H1 (cell line): ENCODE measurements around the gene H2BK1. TPM values are rescaled to one million over a fixed set of nuclear protein-coding genes. Genes with fewer than 3 reads are reported as not detected.

Experiments
- CTCF ChIA-PET: fragments of 300-600 bp; sonication (Branson Sonifier 250); formaldehyde crosslinking; loops from one replicate; lab custom pipeline; 2021; ENCODE audit not compliant: partially characterized antibody; lab: Charles Lee
- POLR2A ChIA-PET: fragments of 300-600 bp; sonication (Branson Sonifier 250); formaldehyde crosslinking; loops from one replicate; lab custom pipeline; 2021; ENCODE audit warnings: inconsistent platforms; ENCODE audit not compliant: partially characterized antibody; lab: Charles Lee
- DNase-seq, 2 experiments: peaks; one replicate each; pipeline versions ENCODE4 v3.0.0 to v3.0.0-alpha.2; 2010 to 2022; ENCODE audit warnings: low spot score in 2 of 2, low read depth in 1 of 2, mixed read lengths in 1 of 2
- FAIRE-seq: peaks from 2 replicates; lab custom pipeline; 2011; peaks lifted over from hg19 to GRCh38; lab: Jason Lieb, UNC
- H2AFZ ChIP-seq: 2 replicates; pipeline ENCODE4 v1.8.1; 2012; ENCODE audit warnings: low read length, inconsistent platforms
- H2AK5ac ChIP-seq: 2 replicates; pipeline ENCODE4 v1.6.1; 2013; ENCODE audit warnings: low read depth, low read length
- H2BK120ac ChIP-seq: replicated peaks from 2 replicates; pipeline ENCODE3; 2013; ENCODE audit warnings: low read depth, low read length, inconsistent platforms
- H2BK12ac ChIP-seq: 2 replicates; pipeline ENCODE4 v1.6.1; 2013; ENCODE audit warnings: low read depth, low read length
- H2BK15ac ChIP-seq: 2 replicates; pipeline ENCODE4 v1.6.1; 2013; ENCODE audit warnings: low read length
- H2BK20ac ChIP-seq: 2 replicates; pipeline ENCODE4 v1.6.1; 2013; ENCODE audit warnings: low read length
- H2BK5ac ChIP-seq: 2 replicates; pipeline ENCODE4 v1.6.1; 2013; ENCODE audit warnings: low read depth, low read length
- H3K14ac ChIP-seq: 2 replicates; pipeline ENCODE4 v1.6.1; 2013; ENCODE audit warnings: inconsistent platforms; ENCODE audit not compliant: insufficient read length
- H3K18ac ChIP-seq: 2 replicates; pipeline ENCODE4 v1.6.1; 2013; ENCODE audit warnings: low read length; ENCODE audit errors: extremely low read depth
- H3K23ac ChIP-seq: 2 replicates; pipeline ENCODE4 v1.6.1; 2013; ENCODE audit warnings: inconsistent platforms; ENCODE audit not compliant: insufficient read length
- H3K23me2 ChIP-seq: 2 replicates; pipeline ENCODE4 v1.6.1; 2013; ENCODE audit warnings: low read depth, low read length
- H3K27ac ChIP-seq: 2 replicates; pipeline ENCODE4 v1.6.1; 2011; ENCODE audit warnings: low read depth, low read length, inconsistent platforms
- H3K27me3 ChIP-seq, 4 experiments: replicated peaks in 1 of 4; 1 replicate in 1 of 4; 2 replicates in 3 of 4; pipeline versions ENCODE4 v1.6.1 to v1.8.1; 2011 to 2013; ENCODE audit warnings: low read length in 3 of 4, mild to moderate bottlenecking in 3 of 4, inconsistent platforms in 2 of 4, mixed read lengths in 2 of 4, moderate library complexity in 1 of 4; ENCODE audit not compliant: control insufficient read depth in 3 of 4, insufficient read depth in 3 of 4; ENCODE audit errors: extremely low read depth in 1 of 4
- H3K36me3 ChIP-seq, 4 experiments: 2 replicates each; pipeline versions ENCODE4 v1.6.1 to v1.8.1; 2011 to 2013; ENCODE audit warnings: mild to moderate bottlenecking in 4 of 4, low read length in 3 of 4, moderate library complexity in 2 of 4, control low read depth in 1 of 4, inconsistent platforms in 1 of 4; ENCODE audit not compliant: insufficient read depth in 4 of 4, control insufficient read depth in 2 of 4
- H3K4ac ChIP-seq: replicated peaks from 2 replicates; pipeline ENCODE3; 2013; ENCODE audit warnings: low read length, low read depth, mixed read lengths, inconsistent platforms; ENCODE audit not compliant: insufficient read length
- H3K4me1 ChIP-seq, 4 experiments: replicated peaks in 1 of 4; 1 replicate in 1 of 4; 2 replicates in 3 of 4; pipeline versions ENCODE4 v1.6.1 to v1.8.1; 2011 to 2013; ENCODE audit warnings: low read length in 3 of 4, inconsistent platforms in 2 of 4, mixed read lengths in 1 of 4; ENCODE audit not compliant: insufficient read depth in 4 of 4, control insufficient read depth in 3 of 4
- H3K4me2 ChIP-seq, 2 experiments: 2 replicates each; pipeline versions ENCODE4 v1.6.1 to v1.8.1; 2011 to 2013; ENCODE audit warnings: low read depth in 2 of 2, low read length in 2 of 2, control low read depth in 1 of 2, inconsistent platforms in 1 of 2, mild to moderate bottlenecking in 1 of 2; ENCODE audit not compliant: insufficient read depth in 1 of 2
- H3K4me3 ChIP-seq, 4 experiments: fragments of 200-600, 300-600 bp in 1 of 4; sonication (generic), shearing (Covaris generic), sonication (Bioruptor Twin) in 1 of 4; 2 replicates each; pipeline versions ENCODE4 v1.5.1 to v1.8.1; 2011 to 2016; ENCODE audit warnings: low read length in 4 of 4, low read depth in 3 of 4, control low read depth in 2 of 4, inconsistent platforms in 2 of 4, mild to moderate bottlenecking in 2 of 4, mixed read lengths in 1 of 4, moderate library complexity in 1 of 4; ENCODE audit not compliant: insufficient read depth in 2 of 4; ENCODE audit errors: extremely low read depth in 1 of 4
- H3K56ac ChIP-seq: replicated peaks from 2 replicates; pipeline ENCODE3; 2013; ENCODE audit warnings: low read depth, mild to moderate bottlenecking, mixed read lengths, low read length, inconsistent platforms; ENCODE audit not compliant: insufficient read length
- H3K79me1 ChIP-seq: 2 replicates; pipeline ENCODE4 v1.6.1; 2013; ENCODE audit warnings: low read depth, low read length, control low read depth
- H3K79me2 ChIP-seq, 2 experiments: 2 replicates each; pipeline versions ENCODE4 v1.6.1 to v1.8.1; 2012 to 2013; ENCODE audit warnings: low read length in 2 of 2, mild to moderate bottlenecking in 2 of 2, inconsistent platforms in 1 of 2; ENCODE audit not compliant: insufficient read depth in 2 of 2, control insufficient read depth in 1 of 2
- H3K9ac ChIP-seq, 4 experiments: replicated peaks in 1 of 4; 1 replicate in 1 of 4; 2 replicates in 3 of 4; pipeline versions ENCODE4 v1.6.1 to v1.8.1; 2011 to 2013; ENCODE audit warnings: low read depth in 3 of 4, low read length in 3 of 4, control low read depth in 2 of 4, mild to moderate bottlenecking in 2 of 4, moderate library complexity in 2 of 4, inconsistent platforms in 1 of 4; ENCODE audit errors: extremely low read depth in 1 of 4
- H3K9me3 ChIP-seq, 2 experiments: 2 replicates each; pipeline versions ENCODE4 v1.6.1 to v1.8.1; 2012 to 2013; ENCODE audit warnings: mild to moderate bottlenecking in 2 of 2, moderate library complexity in 2 of 2, control low read depth in 1 of 2, inconsistent platforms in 1 of 2, low read depth in 1 of 2, low read length in 1 of 2, mixed read lengths in 1 of 2; ENCODE audit not compliant: insufficient read depth in 2 of 2
- H4K20me1 ChIP-seq, 2 experiments: replicated peaks in 1 of 2; 2 replicates each; pipeline versions ENCODE3 to v1.8.1; 2011 to 2013; ENCODE audit warnings: inconsistent platforms in 2 of 2, low read length in 2 of 2, mild to moderate bottlenecking in 1 of 2; ENCODE audit not compliant: insufficient read depth in 2 of 2, control insufficient read depth in 1 of 2
- H4K5ac ChIP-seq: 2 replicates; pipeline ENCODE4 v1.6.1; 2013; ENCODE audit warnings: low read length, low read depth, mixed read lengths, inconsistent platforms; ENCODE audit not compliant: insufficient read length
- H4K8ac ChIP-seq: 2 replicates; pipeline ENCODE4 v1.8.0; 2013; ENCODE audit warnings: mild to moderate bottlenecking, moderate library complexity, low read length, inconsistent platforms; ENCODE audit not compliant: insufficient read depth; ENCODE audit errors: extremely low read depth
- H4K91ac ChIP-seq: replicated peaks from 2 replicates; pipeline ENCODE3; 2013; ENCODE audit warnings: low read length, mixed read lengths, inconsistent platforms; ENCODE audit not compliant: insufficient read length
- POLR2A ChIP-seq, 2 experiments: IDR thresholded peaks; 1 replicate in 1 of 2; 2 replicates in 1 of 2; pipeline ENCODE4 v1.6.1; 2011; ENCODE audit warnings: low read depth in 2 of 2, low read length in 2 of 2, mild to moderate bottlenecking in 2 of 2; ENCODE audit errors: control extremely low read depth in 1 of 2
- ZNF274 ChIP-seq: IDR thresholded peaks from 2 replicates; pipeline ENCODE4 v1.7.0; 2012; ENCODE audit warnings: low read length, borderline replicate concordance; ENCODE audit errors: extremely low read depth
- WGBS, 2 experiments: shearing (Covaris generic) in 1 of 2; methylation state at CpG; one replicate each; pipeline versions ENCODE4 v1.1.6 to v1.1.7; 2013 to 2015; ENCODE audit warnings: low lambda C conversion rate in 2 of 2, mixed read lengths in 2 of 2, inconsistent platforms in 1 of 2, low coverage in 1 of 2, missing lambda C conversion rate in 1 of 2; ENCODE audit not compliant: insufficient replicate concordance in 2 of 2, insufficient coverage in 1 of 2, insufficient read length in 1 of 2; ENCODE audit errors: extremely low coverage in 1 of 2, missing lambda C conversion rate in 1 of 2; 5-methylcytosine and 5-hydroxymethylcytosine counted together
- polyA plus RNA-seq, 7 experiments: library from polyadenylated mRNA; depleted of rRNA in 3 of 7; stranded (reverse) in 5 of 7; unstranded in 2 of 7; fragments of >200 nt in 5 of 7; fragments of 200-250 nt in 2 of 7; gene quantifications; 1 replicate in 5 of 7; 2 replicates in 1 of 7; 4 replicates in 1 of 7; pipeline versions ENCODE4 v1.2.1 to v1.2.3, GENCODE V29; 2011 to 2013; ENCODE audit warnings: missing spikeins in 2 of 7, mixed read lengths in 2 of 7
- total RNA-seq: library from RNA; stranded (reverse); fragmentation: NEBNext Ultra II Directional; extraction: Animal tissue kit (Norgen Biotek cat#: 25700); gene quantifications from 2 replicates; pipeline ENCODE4 v1.2.1, GENCODE V29; 2021

The H2BK1 gene
- total and polyA plus RNA-seq, 2 of the 8 experiments (the other 6 are each of a cell fraction or from before 2014, with no cell fraction given) = not detected

GRCh38 chr7:151209588-151209987 lies 700 bp downstream of the H2BK1 start:
- Histone ChIP-seq H3K56ac (no peak overlapping the region), H2BK120ac (no peak overlapping the region), H2AK5ac (no peak overlapping the region), H3K4me2 (no peak overlapping the region), H3K27me3 (peaks cover 0 to 3% (median 0%) of the 10 kb centered on the region in 4 experiments; a peak in 1 of 7 replicates), H3K23me2 (no peaks in the 10 kb centered on the region), H4K91ac (no peak overlapping the region), H4K5ac (no peak overlapping the region), H2BK15ac (no peak overlapping the region), H3K79me1 (no peaks in the 10 kb centered on the region), H2BK5ac (no peak overlapping the region), H3K79me2 (no peaks in the 10 kb centered on the region), H3K9me3 (no peaks in the 10 kb centered on the region), H4K8ac (no peak overlapping the region; the same call in 1 of the 2 replicates), H2BK12ac (no peak overlapping the region), H3K9ac (no peak overlapping the region), H4K20me1 (peaks cover 5% of the 10 kb centered on the region in 2 experiments), H2AFZ (no peak overlapping the region), H3K18ac (no peak overlapping the region), H3K23ac (no peak overlapping the region), H3K4ac (no peak overlapping the region), H3K36me3 (peaks cover 11 to 21% (median 15%) of the 10 kb centered on the region in 4 experiments), H2BK20ac (no peak overlapping the region), H3K27ac (no peak overlapping the region), H3K4me3 (no peak overlapping the region), H3K4me1 (peaks cover 0 to 6% (median 3%) of the 10 kb centered on the region in 4 experiments; a peak in 4 of 7 replicates), H3K14ac (no peak overlapping the region)
- ChIA-PET CTCF (interaction anchor here (0.6 to 1.4 kb wide), 4 partner anchors 9 to 77 kb away, joined by 3 read pairs; no protein-coding TSS in a partner anchor), POLR2A (interaction anchor here (1.0 to 3.8 kb wide), 3 partner anchors 10 to 13 kb away, joined by 4 to 13 read pairs (median 9); no protein-coding TSS in a partner anchor)
- no peak for FAIRE-seq
- WGBS, 2 experiments = 88% methylated on average over 6 of the region's 6 CpGs; no CpG with 5 or more reads in 1 of the 2 experiments
- no peak for DNase-seq
- TF ChIP-seq ZNF274 (no peak), POLR2A (IDR thresholded peaks at IDR 0.05; ENCODE audit: control extremely low read depth in 1 of 2, low read depth in 2 of 2, low read length in 2 of 2) (peak in 1 of 2 experiments; percentile 40; a peak in 1 of 3 replicates)
